Neural cell (in vitro differentiated cells): Measurements from ENCODE around the gene ATF7IP2. TPM values are rescaled to one million over a fixed set of nuclear protein-coding genes. Genes with fewer than 3 reads are reported as not detected.
"Not testable (repeated sequence)": the region's sequence is repeated elsewhere in the genome, so short reads cannot be mapped to it uniquely, and the experiment has no call there.

Experiments used
- H2AFZ ChIP-seq: fragments of 200-600, 300-800 bp; sonication (generic), shearing (Covaris generic); 2 replicates; pipeline ENCODE4 v1.6.0; 2014; ENCODE audit warnings: low read depth, mild to moderate bottlenecking, antibody characterized with exemption, low read length, moderate library complexity
- H3F3A ChIP-seq: fragments of 200-600 bp; shearing (Covaris generic); 2 replicates; pipeline ENCODE4 v1.6.1; 2016; ENCODE audit warnings: mild to moderate bottlenecking, moderate library complexity, mixed read lengths, antibody characterized with exemption, low read length; ENCODE audit not compliant: insufficient read depth, poor library complexity, severe bottlenecking
- H3K27ac ChIP-seq: fragments of 200-600, 300-800 bp; sonication (generic), shearing (Covaris generic); 2 replicates; pipeline ENCODE4 v1.5.1; 2014; ENCODE audit warnings: mild to moderate bottlenecking, low read length, moderate library complexity
- H3K27me3 ChIP-seq: fragments of 300-800, 200-600 bp; sonication (generic), shearing (Covaris generic); 2 replicates; pipeline ENCODE4 v1.6.0; 2014; ENCODE audit warnings: mild to moderate bottlenecking, low read depth, low read length, moderate library complexity; ENCODE audit not compliant: insufficient read depth
- H3K36me3 ChIP-seq: fragments of 300-800, 200-600 bp; sonication (generic), shearing (Covaris generic); 2 replicates; pipeline ENCODE4 v1.5.1; 2014; ENCODE audit warnings: mild to moderate bottlenecking, antibody characterized with exemption, low read length, moderate library complexity; ENCODE audit not compliant: insufficient read depth
- H3K4me2 ChIP-seq: fragments of 300-800, 200-600 bp; sonication (generic), shearing (Covaris generic); 2 replicates; pipeline ENCODE4 v1.6.0; 2014; ENCODE audit warnings: mild to moderate bottlenecking, low read length
- H3K4me3 ChIP-seq: fragments of 300-800, 200-600 bp; sonication (generic), shearing (Covaris generic); 2 replicates; pipeline ENCODE4 v1.5.1; 2014; ENCODE audit warnings: mild to moderate bottlenecking, low read length, moderate library complexity
- H3K79me2 ChIP-seq: fragments of 200-600 bp; shearing (Covaris generic); replicated peaks from 2 replicates; pipeline ENCODE4 v1.6.0; 2014; ENCODE audit warnings: mild to moderate bottlenecking, low read length, moderate library complexity; ENCODE audit not compliant: insufficient read depth
- H3K9ac ChIP-seq: fragments of 300-800, 200-600 bp; sonication (generic), shearing (Covaris generic); 2 replicates; pipeline ENCODE4 v1.6.1; 2016; ENCODE audit warnings: mild to moderate bottlenecking, low read length, mixed read lengths
- H3K9me2 ChIP-seq: fragments of 200-600 bp; shearing (Covaris generic); 2 replicates; pipeline ENCODE4 v1.6.1; 2016; ENCODE audit warnings: mild to moderate bottlenecking, low read length, mixed read lengths; ENCODE audit not compliant: insufficient read depth
- H3K9me3 ChIP-seq: fragments of 200-600, 300-800 bp; sonication (generic), shearing (Covaris generic); 2 replicates; pipeline ENCODE4 v1.6.1; 2016; ENCODE audit warnings: mild to moderate bottlenecking, mixed run types, low read length, moderate library complexity, mixed read lengths
- H4K20me1 ChIP-seq: fragments of 200-600 bp; shearing (Covaris generic); 2 replicates; pipeline ENCODE4 v1.6.1; 2016; ENCODE audit warnings: mild to moderate bottlenecking, mixed run types; ENCODE audit not compliant: insufficient read depth
- EP300 ChIP-seq: fragments of 450-650 bp; conservative IDR thresholded peaks from 2 replicates; pipeline ENCODE4 v1.6.1; 2014; ENCODE audit warnings: antibody characterized with exemption, mild to moderate bottlenecking, moderate library complexity; ENCODE audit not compliant: poor library complexity, severe bottlenecking
- EZH2 ChIP-seq: fragments of 200-600, 300-800 bp; shearing (Covaris generic), sonication (generic); IDR thresholded peaks from 2 replicates; pipeline ENCODE4 v1.6.1; 2014; ENCODE audit warnings: antibody characterized with exemption, low read length, borderline replicate concordance, mild to moderate bottlenecking; ENCODE audit not compliant: insufficient read depth, poor library complexity, severe bottlenecking
- MXI1 ChIP-seq: fragments of 450-650 bp; conservative IDR thresholded peaks from 2 replicates; pipeline ENCODE4 v1.6.1; 2014; ENCODE audit warnings: antibody characterized with exemption, mild to moderate bottlenecking; ENCODE audit not compliant: poor library complexity, severe bottlenecking
- POLR2AphosphoS5 ChIP-seq: IDR thresholded peaks from 2 replicates; pipeline ENCODE4 v1.6.1; 2012
- RAD21 ChIP-seq: fragments of 450-650 bp; conservative IDR thresholded peaks from 2 replicates; pipeline ENCODE4 v1.6.1; 2014; ENCODE audit warnings: antibody characterized with exemption, mild to moderate bottlenecking, moderate library complexity
- SMC3 ChIP-seq: fragments of 450-650 bp; conservative IDR thresholded peaks from 2 replicates; pipeline ENCODE4 v1.6.1; 2014; ENCODE audit warnings: antibody characterized with exemption, mild to moderate bottlenecking, moderate library complexity; ENCODE audit not compliant: poor library complexity
- TAF1 ChIP-seq: IDR thresholded peaks from 2 replicates; pipeline ENCODE4 v1.6.1; 2012; ENCODE audit warnings: low read depth
- polyA plus RNA-seq: library from polyadenylated mRNA; depleted of rRNA; stranded (reverse); fragments of >200 nt; gene quantifications from 2 replicates; pipeline ENCODE4 v1.2.3, GENCODE V29; 2014
- TF ChIP-seq, protein P1 (sequence below): fragments of 450-650 bp; IDR thresholded peaks from 2 replicates; pipeline ENCODE4 v1.5.1; 2014; ENCODE audit warnings: antibody characterized with exemption, mild to moderate bottlenecking, moderate library complexity; ENCODE audit not compliant: poor library complexity, severe bottlenecking
- TF ChIP-seq, protein P2 (sequence below): IDR thresholded peaks from 2 replicates; pipeline ENCODE4 v1.6.1; 2012; ENCODE audit warnings: borderline replicate concordance

The ATF7IP2 gene
- polyA plus RNA-seq, 1 donor from 2014 or later, result 20.9 TPM

DNA sequence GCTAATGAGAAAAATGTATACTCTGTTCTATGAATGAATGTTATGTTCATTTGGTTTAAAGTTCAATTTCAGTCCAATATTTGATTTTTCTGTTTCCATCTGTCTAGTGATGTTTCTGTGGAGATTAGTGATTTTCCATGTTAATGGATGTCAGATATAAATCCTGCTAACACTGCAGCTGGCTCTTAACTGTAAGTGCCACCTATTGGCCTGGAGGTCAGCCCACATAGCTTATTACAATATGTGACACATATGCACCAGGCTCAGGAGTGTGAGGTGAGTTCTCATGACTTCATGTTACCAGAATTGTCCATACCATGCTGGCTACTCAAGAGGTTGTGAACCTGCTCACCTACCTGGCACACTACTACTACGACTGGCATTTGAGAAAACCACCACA lies 17.1 kb downstream of the ATF7IP2 start:
- H3K36me3 ChIP-seq, result no peaks in the 10 kb centered on the region
- no peaks in the 10 kb centered on the region for H3K79me2 ChIP-seq
- H3K4me2 ChIP-seq, result no peak overlapping the region
- no peak overlapping the region for H3K27ac ChIP-seq
- no peak for TF ChIP-seq EZH2
- TF ChIP-seq EP300, result no peak
- no peak for TF ChIP-seq SMC3
- no peak for TF ChIP-seq MXI1
- TF ChIP-seq TAF1, result no peak
- no peak for TF ChIP-seq POLR2AphosphoS5
- H3K4me3 ChIP-seq, result no peak overlapping the region
- no peak overlapping the region for H3K9ac ChIP-seq
- no peaks in the 10 kb centered on the region for H4K20me1 ChIP-seq
- no peaks in the 10 kb centered on the region for H3K9me2 ChIP-seq
- no peaks in the 10 kb centered on the region for H3K9me3 ChIP-seq
- H3K27me3 ChIP-seq, result no peaks in the 10 kb centered on the region
- no peaks in the 10 kb centered on the region for H3F3A ChIP-seq
- H2AFZ ChIP-seq, result no peak overlapping the region

DNA sequence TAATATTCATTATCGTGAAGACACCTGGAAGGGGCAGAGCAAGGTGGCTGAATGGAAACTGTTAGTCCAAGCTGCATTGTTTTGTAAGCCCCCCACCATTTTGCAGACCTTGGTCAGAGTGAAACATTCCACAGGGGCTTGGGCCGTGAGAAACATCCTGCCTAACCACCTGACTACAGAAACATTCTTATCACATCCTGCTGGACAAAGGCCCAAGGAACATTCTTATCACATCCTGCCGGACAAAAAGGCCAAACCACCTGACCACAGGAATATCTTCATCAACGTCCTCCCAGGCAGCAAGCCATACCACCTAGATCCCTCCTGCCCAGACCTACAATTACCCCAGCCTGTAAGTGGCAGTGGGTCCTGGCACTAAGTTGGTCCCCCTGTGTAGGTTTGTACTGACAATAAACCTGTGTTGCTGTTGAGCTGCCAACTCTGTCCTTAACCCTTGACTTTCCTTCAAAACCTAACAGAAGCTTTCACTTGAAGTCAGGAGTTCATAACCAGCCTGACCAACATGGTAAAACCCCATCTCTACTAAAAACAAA lies 19.6 kb downstream of the ATF7IP2 start:
- H3K27me3 ChIP-seq, result no peaks in the 10 kb centered on the region
- no peaks in the 10 kb centered on the region for H3K9me3 ChIP-seq
- no peaks in the 10 kb centered on the region for H3K79me2 ChIP-seq
- H3F3A ChIP-seq, result no peaks in the 10 kb centered on the region
- no peaks in the 10 kb centered on the region for H3K36me3 ChIP-seq
- no peak for TF ChIP-seq TAF1
- TF ChIP-seq EP300, result no peak
- H3K27ac ChIP-seq, result no peak overlapping the region
- no peaks in the 10 kb centered on the region for H3K9me2 ChIP-seq
- no peak overlapping the region for H3K9ac ChIP-seq
- H3K4me3 ChIP-seq, result no peak overlapping the region
- H3K4me2 ChIP-seq, result no peak overlapping the region
- H4K20me1 ChIP-seq, result no peaks in the 10 kb centered on the region
- no peak overlapping the region for H2AFZ ChIP-seq

DNA sequence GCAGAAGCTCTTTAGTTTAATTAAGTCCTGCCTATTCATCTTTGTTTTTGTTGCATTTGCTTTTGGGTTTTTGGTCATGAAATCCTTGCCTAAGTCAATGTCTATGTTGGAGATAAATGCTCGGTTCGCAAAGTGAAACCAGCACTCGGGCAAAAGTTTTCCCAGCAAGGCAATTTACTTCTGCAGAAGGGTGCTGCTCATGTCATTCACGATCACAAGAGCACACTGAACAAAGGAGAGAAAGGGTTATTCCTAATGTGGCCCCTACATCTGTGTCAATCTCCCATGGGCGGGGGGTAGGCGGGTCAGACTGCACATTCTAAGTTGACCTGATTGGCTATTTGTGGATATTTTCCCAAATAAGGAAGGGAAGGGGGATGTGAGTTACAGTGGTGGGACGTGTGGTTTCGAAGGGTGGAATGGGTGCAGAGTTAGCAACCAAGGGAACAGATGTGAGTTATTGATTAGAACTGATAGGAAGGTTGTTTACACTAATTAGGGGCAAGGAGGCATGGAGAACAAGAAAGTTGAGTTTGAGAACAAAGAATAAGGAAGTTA lies 23.0 kb downstream of the ATF7IP2 start:
- Histone ChIP-seq H3K9me2 (no peaks in the 10 kb centered on the region), H3K27me3 (no peaks in the 10 kb centered on the region), H3F3A (no peaks in the 10 kb centered on the region), H3K4me2 (no peak overlapping the region), H3K9ac (no peak overlapping the region), H3K36me3 (no peaks in the 10 kb centered on the region), H3K9me3 (peaks cover 4% of the 10 kb centered on the region), H3K79me2 (no peaks in the 10 kb centered on the region), H3K27ac (no peak overlapping the region), H3K4me3 (no peak overlapping the region), H4K20me1 (no peaks in the 10 kb centered on the region), H2AFZ (no peak overlapping the region)
- TF ChIP-seq MXI1, result no peak
- no peak for TF ChIP-seq TAF1
- TF ChIP-seq, protein P1, sequence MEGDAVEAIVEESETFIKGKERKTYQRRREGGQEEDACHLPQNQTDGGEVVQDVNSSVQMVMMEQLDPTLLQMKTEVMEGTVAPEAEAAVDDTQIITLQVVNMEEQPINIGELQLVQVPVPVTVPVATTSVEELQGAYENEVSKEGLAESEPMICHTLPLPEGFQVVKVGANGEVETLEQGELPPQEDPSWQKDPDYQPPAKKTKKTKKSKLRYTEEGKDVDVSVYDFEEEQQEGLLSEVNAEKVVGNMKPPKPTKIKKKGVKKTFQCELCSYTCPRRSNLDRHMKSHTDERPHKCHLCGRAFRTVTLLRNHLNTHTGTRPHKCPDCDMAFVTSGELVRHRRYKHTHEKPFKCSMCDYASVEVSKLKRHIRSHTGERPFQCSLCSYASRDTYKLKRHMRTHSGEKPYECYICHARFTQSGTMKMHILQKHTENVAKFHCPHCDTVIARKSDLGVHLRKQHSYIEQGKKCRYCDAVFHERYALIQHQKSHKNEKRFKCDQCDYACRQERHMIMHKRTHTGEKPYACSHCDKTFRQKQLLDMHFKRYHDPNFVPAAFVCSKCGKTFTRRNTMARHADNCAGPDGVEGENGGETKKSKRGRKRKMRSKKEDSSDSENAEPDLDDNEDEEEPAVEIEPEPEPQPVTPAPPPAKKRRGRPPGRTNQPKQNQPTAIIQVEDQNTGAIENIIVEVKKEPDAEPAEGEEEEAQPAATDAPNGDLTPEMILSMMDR, result no peak
- TF ChIP-seq SMC3, result no peak
- TF ChIP-seq, protein P2, sequence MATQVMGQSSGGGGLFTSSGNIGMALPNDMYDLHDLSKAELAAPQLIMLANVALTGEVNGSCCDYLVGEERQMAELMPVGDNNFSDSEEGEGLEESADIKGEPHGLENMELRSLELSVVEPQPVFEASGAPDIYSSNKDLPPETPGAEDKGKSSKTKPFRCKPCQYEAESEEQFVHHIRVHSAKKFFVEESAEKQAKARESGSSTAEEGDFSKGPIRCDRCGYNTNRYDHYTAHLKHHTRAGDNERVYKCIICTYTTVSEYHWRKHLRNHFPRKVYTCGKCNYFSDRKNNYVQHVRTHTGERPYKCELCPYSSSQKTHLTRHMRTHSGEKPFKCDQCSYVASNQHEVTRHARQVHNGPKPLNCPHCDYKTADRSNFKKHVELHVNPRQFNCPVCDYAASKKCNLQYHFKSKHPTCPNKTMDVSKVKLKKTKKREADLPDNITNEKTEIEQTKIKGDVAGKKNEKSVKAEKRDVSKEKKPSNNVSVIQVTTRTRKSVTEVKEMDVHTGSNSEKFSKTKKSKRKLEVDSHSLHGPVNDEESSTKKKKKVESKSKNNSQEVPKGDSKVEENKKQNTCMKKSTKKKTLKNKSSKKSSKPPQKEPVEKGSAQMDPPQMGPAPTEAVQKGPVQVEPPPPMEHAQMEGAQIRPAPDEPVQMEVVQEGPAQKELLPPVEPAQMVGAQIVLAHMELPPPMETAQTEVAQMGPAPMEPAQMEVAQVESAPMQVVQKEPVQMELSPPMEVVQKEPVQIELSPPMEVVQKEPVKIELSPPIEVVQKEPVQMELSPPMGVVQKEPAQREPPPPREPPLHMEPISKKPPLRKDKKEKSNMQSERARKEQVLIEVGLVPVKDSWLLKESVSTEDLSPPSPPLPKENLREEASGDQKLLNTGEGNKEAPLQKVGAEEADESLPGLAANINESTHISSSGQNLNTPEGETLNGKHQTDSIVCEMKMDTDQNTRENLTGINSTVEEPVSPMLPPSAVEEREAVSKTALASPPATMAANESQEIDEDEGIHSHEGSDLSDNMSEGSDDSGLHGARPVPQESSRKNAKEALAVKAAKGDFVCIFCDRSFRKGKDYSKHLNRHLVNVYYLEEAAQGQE, result no peak
- TF ChIP-seq EP300, result no peak
- no peak for TF ChIP-seq RAD21
- TF ChIP-seq EZH2, result no peak
- TF ChIP-seq POLR2AphosphoS5, result no peak

DNA sequence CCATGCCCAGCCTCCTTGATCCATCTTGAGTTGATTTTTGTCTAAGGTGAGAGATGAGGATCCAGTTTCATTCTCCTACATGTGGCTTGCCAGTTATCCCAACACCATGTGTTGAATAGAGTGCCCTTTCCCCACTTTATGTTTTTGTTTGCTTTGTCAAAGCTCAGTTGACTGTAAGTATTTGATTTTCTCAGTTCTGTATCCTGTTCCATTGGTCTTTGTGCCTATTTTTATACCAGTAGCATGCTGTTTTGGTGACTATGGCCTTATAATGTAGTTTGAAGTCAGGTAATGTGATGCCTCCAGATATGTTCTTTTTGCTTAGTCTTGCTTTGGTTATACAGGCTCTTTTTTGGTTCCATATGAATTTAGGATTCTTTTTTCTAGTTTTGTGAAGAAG lies 23.9 kb downstream of the ATF7IP2 start:
- H3K9me2 ChIP-seq, H2AFZ ChIP-seq, H3K4me2 ChIP-seq, H3K27me3 ChIP-seq, H3K79me2 ChIP-seq, H3F3A ChIP-seq, H3K9ac ChIP-seq, H3K36me3 ChIP-seq, H3K4me3 ChIP-seq, H3K27ac ChIP-seq, H4K20me1 ChIP-seq, H3K9me3 ChIP-seq: not testable (repeated sequence)
